Measurements from ENCODE around the gene KCNQ1OT1. TPM values are rescaled to one million over a fixed set of nuclear protein-coding genes. Genes with fewer than 3 reads are reported as not detected.
A peak's percentile ranks its signal among the peaks of the same experiment; 100 is the strongest.

The KCNQ1OT1 gene
- total RNA-seq, 2 donors from 2014 or later: 5.2 to 6.9 TPM

GRCh38 chr11:2578929-2579270 is 120.9 kb downstream of the KCNQ1OT1 start:
- no peak overlapping the region for H3K4me3 ChIP-seq (ENCODE audit: low read length)
- H3K27me3 Mint-ChIP-seq (ENCODE audit: insufficient read depth): peaks cover 45% of the 10 kb centered on the region
- H3K9me3 ChIP-seq (ENCODE audit: control insufficient read depth, low read length): no peaks in the 10 kb centered on the region
- H3K36me3 ChIP-seq (ENCODE audit: control insufficient read depth, insufficient read depth, low read length): no peaks in the 10 kb centered on the region
- no peak for TF ChIP-seq CTCF (conservative IDR thresholded peaks at IDR 0.05)
- no peak overlapping the region for H3K27ac ChIP-seq (ENCODE audit: low read depth, low read length)
- H3K4me3 Mint-ChIP-seq: no peak overlapping the region
- no peaks in the 10 kb centered on the region for H3K36me3 Mint-ChIP-seq (ENCODE audit: low read depth)
- no peaks in the 10 kb centered on the region for H3K9me3 Mint-ChIP-seq
- H3K4me1 ChIP-seq (ENCODE audit: control insufficient read depth, insufficient read depth, low read length): peaks cover 7% of the 10 kb centered on the region
- WGBS, 2 experiments (ENCODE audit: insufficient coverage in 1 of 2, insufficient read length in 1 of 2): 93 to 100% methylated on average over 3 to 7 of the region's 7 CpGs
- DNase-seq: no peak
- H3K27ac Mint-ChIP-seq: peak overlapping the region; percentile 80
- peaks cover 6% of the 10 kb centered on the region for H3K4me1 Mint-ChIP-seq
- H3K9ac ChIP-seq (ENCODE audit: extremely low read depth, low read length, poor library complexity, severe bottlenecking): peak overlapping the region; percentile 15
- peaks cover 6% of the 10 kb centered on the region for H3K27me3 ChIP-seq (ENCODE audit: control insufficient read depth, insufficient read depth, low read length, poor library complexity, severe bottlenecking)

- H3K27me3 ChIP-seq (ENCODE audit: control insufficient read depth, insufficient read depth, low read length, poor library complexity, severe bottlenecking): peaks cover 6% of the 10 kb centered on the region
- H3K4me1 ChIP-seq (ENCODE audit: control insufficient read depth, insufficient read depth, low read length): peaks cover 7% of the 10 kb centered on the region
- H3K4me3 ChIP-seq (ENCODE audit: low read length): no peak overlapping the region
- H3K27ac ChIP-seq (ENCODE audit: low read depth, low read length): no peak overlapping the region
- Mint-ChIP-seq H3K36me3 (ENCODE audit: low read depth) (no peaks in the 10 kb centered on the region), H3K27ac (no peak overlapping the region), H3K27me3 (ENCODE audit: insufficient read depth) (peaks cover 45% of the 10 kb centered on the region), H3K4me3 (no peak overlapping the region), H3K9me3 (no peaks in the 10 kb centered on the region), H3K4me1 (peaks cover 6% of the 10 kb centered on the region)
- 93 to 95% methylated on average over 16 to 22 of the region's 22 CpGs for WGBS, 2 experiments (ENCODE audit: insufficient coverage in 1 of 2, insufficient read length in 1 of 2)
- H3K9ac ChIP-seq (ENCODE audit: extremely low read depth, low read length, poor library complexity, severe bottlenecking): no peak overlapping the region
- H3K36me3 ChIP-seq (ENCODE audit: control insufficient read depth, insufficient read depth, low read length): no peaks in the 10 kb centered on the region
- no peaks in the 10 kb centered on the region for H3K9me3 ChIP-seq (ENCODE audit: control insufficient read depth, low read length)
- no peak for TF ChIP-seq CTCF (conservative IDR thresholded peaks at IDR 0.05)
- DNase-seq: peak; percentile 47
These were observed 121.5 kb downstream of the KCNQ1OT1 start for GRCh38 chr11:2577991-2578928.

GRCh38 chr11:2577031-2577990 is 122.5 kb downstream of the KCNQ1OT1 start:
- Histone ChIP-seq H3K9ac (ENCODE audit: extremely low read depth, low read length, poor library complexity, severe bottlenecking) (no peak overlapping the region), H3K4me3 (ENCODE audit: low read length) (no peak overlapping the region), H3K4me1 (ENCODE audit: control insufficient read depth, insufficient read depth, low read length) (peaks cover 7% of the 10 kb centered on the region), H3K27me3 (ENCODE audit: control insufficient read depth, insufficient read depth, low read length, poor library complexity, severe bottlenecking) (peaks cover 6% of the 10 kb centered on the region), H3K9me3 (ENCODE audit: control insufficient read depth, low read length) (no peaks in the 10 kb centered on the region), H3K27ac (ENCODE audit: low read depth, low read length) (no peak overlapping the region), H3K36me3 (ENCODE audit: control insufficient read depth, insufficient read depth, low read length) (no peaks in the 10 kb centered on the region)
- peaks cover 6% of the 10 kb centered on the region for H3K4me1 Mint-ChIP-seq
- no peaks in the 10 kb centered on the region for H3K9me3 Mint-ChIP-seq
- no peak overlapping the region for H3K4me3 Mint-ChIP-seq
- H3K27me3 Mint-ChIP-seq (ENCODE audit: insufficient read depth): peaks cover 49% of the 10 kb centered on the region
- no peak overlapping the region for H3K27ac Mint-ChIP-seq
- H3K36me3 Mint-ChIP-seq (ENCODE audit: low read depth): no peaks in the 10 kb centered on the region
- DNase-seq: peak; percentile 61
- no peak for TF ChIP-seq CTCF (conservative IDR thresholded peaks at IDR 0.05)
- WGBS, 2 experiments (ENCODE audit: insufficient coverage in 1 of 2, insufficient read length in 1 of 2): 92 to 95% methylated on average over 21 to 33 of the region's 33 CpGs

Data from endodermal cell (in vitro differentiated cells).